RWPE2 (cell line): ENCODE data around the gene ESR1.
A peak's percentile ranks its signal among the peaks of the same experiment; 100 is the strongest.
"Not testable (repeated sequence)": the region's sequence is repeated elsewhere in the genome, so short reads cannot be mapped to it uniquely, and the experiment has no call there.

Experiments
- ATAC-seq: fragments of 200-7000 bp; cut with Tn5 transposase; 3 replicates; pipeline ENCODE4 v1.9.1; 2021; ENCODE audit warnings: low read depth
- DNase-seq: peaks from one replicate; pipeline ENCODE4 v3.0.0-alpha.2; 2020; ENCODE audit warnings: low spot score
- H3K27ac ChIP-seq: fragments of 450-650 bp; 2 replicates; pipeline ENCODE4 v1.5.1; 2017; ENCODE audit warnings: mild to moderate bottlenecking; ENCODE audit not compliant: poor library complexity, severe bottlenecking
- H3K27me3 ChIP-seq: fragments of 250-450 bp; sonication (Bioruptor Pico); 2 replicates; pipeline ENCODE4 v1.5.1; 2021; ENCODE audit warnings: mild to moderate bottlenecking, moderate library complexity; ENCODE audit not compliant: insufficient read depth, poor library complexity, severe bottlenecking
- H3K36me3 ChIP-seq: fragments of 250-450 bp; sonication (Bioruptor Pico); 2 replicates; pipeline ENCODE4 v1.5.1; 2020; ENCODE audit warnings: low read depth, mild to moderate bottlenecking, moderate library complexity
- H3K4me1 ChIP-seq: fragments of 250-450 bp; sonication (Bioruptor Pico); 2 replicates; pipeline ENCODE4 v1.5.1; 2021; ENCODE audit warnings: mild to moderate bottlenecking, moderate library complexity; ENCODE audit not compliant: insufficient read depth, poor library complexity, severe bottlenecking
- H3K4me3 ChIP-seq: fragments of 250-450 bp; sonication (Bioruptor Pico); 2 replicates; pipeline ENCODE4 v1.5.1; 2021; ENCODE audit warnings: mild to moderate bottlenecking, moderate library complexity; ENCODE audit not compliant: severe bottlenecking
- H3K9me3 ChIP-seq: fragments of 250-450 bp; sonication (Bioruptor Pico); 2 replicates; pipeline ENCODE4 v1.5.1; 2021; ENCODE audit warnings: mild to moderate bottlenecking, moderate library complexity; ENCODE audit not compliant: severe bottlenecking
- CTCF ChIP-seq: fragments of 450-650 bp; IDR thresholded peaks from one replicate; pipeline ENCODE4 v1.5.1; 2017; ENCODE audit warnings: mild to moderate bottlenecking, moderate library complexity; ENCODE audit not compliant: poor library complexity, severe bottlenecking

The ESR1 gene

DNA sequence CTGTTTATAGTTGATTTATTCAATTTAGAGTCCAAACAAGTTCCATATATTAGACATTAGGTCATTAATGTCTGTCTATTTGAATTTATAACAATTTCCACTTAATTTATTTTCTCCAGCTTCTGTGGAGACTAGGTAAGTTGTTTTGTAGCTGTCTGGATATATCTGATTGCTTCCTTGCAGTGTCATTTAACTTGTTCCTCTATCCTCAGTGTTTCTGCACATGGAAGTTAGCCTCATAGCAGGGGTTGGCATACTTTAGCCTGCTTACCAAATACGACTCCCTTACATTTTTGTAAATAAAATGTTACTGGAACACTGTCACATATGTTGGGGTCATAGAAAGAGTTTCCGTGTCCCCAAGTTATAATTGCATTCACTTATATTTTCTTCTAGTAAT lies 216.1 kb downstream of the ESR1 start:
- Histone ChIP-seq H3K36me3 (no peaks in the 10 kb centered on the region), H3K27ac (no peak overlapping the region), H3K4me1 (peaks cover 8% of the 10 kb centered on the region), H3K27me3 (no peaks in the 10 kb centered on the region), H3K9me3 (peaks cover 10% of the 10 kb centered on the region), H3K4me3 (no peak overlapping the region)
- DNase-seq (no peak), ATAC-seq (no peak)
- TF ChIP-seq CTCF, result no peak

GRCh38 chr6:152026291-152026690 lies 218.8 kb downstream of the ESR1 start:
- no peak for ATAC-seq
- peaks cover 8% of the 10 kb centered on the region for H3K4me1 ChIP-seq
- peak overlapping the region; percentile 20 for H3K4me3 ChIP-seq
- no peak for TF ChIP-seq CTCF
- no peak overlapping the region for H3K27ac ChIP-seq
- H3K27me3 ChIP-seq, result no peaks in the 10 kb centered on the region
- no peak for DNase-seq
- no peaks in the 10 kb centered on the region for H3K36me3 ChIP-seq
- peaks cover 6% of the 10 kb centered on the region for H3K9me3 ChIP-seq

- not testable (repeated sequence) for H3K4me3 ChIP-seq, H3K4me1 ChIP-seq, H3K27ac ChIP-seq, H3K36me3 ChIP-seq, ATAC-seq, H3K9me3 ChIP-seq, H3K27me3 ChIP-seq, DNase-seq
Observed at GRCh38 chr6:152026744-152027143, 219.3 kb downstream of the ESR1 start.

GRCh38 chr6:152033765-152034164 lies 226.3 kb downstream of the ESR1 start:
- H3K9me3 ChIP-seq, H3K4me3 ChIP-seq, H3K27ac ChIP-seq, H3K27me3 ChIP-seq, ATAC-seq, H3K36me3 ChIP-seq, H3K4me1 ChIP-seq, DNase-seq: not testable (repeated sequence)

- no peaks in the 10 kb centered on the region for H3K27me3 ChIP-seq
Observed at GRCh38 chr6:152034631-152035030, 227.1 kb downstream of the ESR1 start.

GRCh38 chr6:152046118-152046517 lies 238.6 kb downstream of the ESR1 start:
- H3K9me3 ChIP-seq, result no peaks in the 10 kb centered on the region

More at GRCh38 chr6:152034631-152035030, 227.1 kb downstream of the ESR1 start:
- Histone ChIP-seq H3K36me3 (no peaks in the 10 kb centered on the region), H3K4me1 (no peaks in the 10 kb centered on the region), H3K27ac (no peak overlapping the region), H3K4me3 (no peak overlapping the region), H3K9me3 (no peaks in the 10 kb centered on the region)
- DNase-seq (no peak), ATAC-seq (no peak)
- no peak for TF ChIP-seq CTCF

More at GRCh38 chr6:152046118-152046517, 238.6 kb downstream of the ESR1 start:
- Histone ChIP-seq H3K27me3 (no peaks in the 10 kb centered on the region), H3K36me3 (no peaks in the 10 kb centered on the region), H3K27ac (no peak overlapping the region), H3K4me3 (no peak overlapping the region), H3K4me1 (peaks cover 7% of the 10 kb centered on the region)
- DNase-seq (no peak), ATAC-seq (no peak)
- no peak for TF ChIP-seq CTCF
